ENCODE results near the gene CLN3.
"Not testable (repeated sequence)": the region's sequence is repeated elsewhere in the genome, so short reads cannot be mapped to it uniquely, and the experiment has no call there.

DNA sequence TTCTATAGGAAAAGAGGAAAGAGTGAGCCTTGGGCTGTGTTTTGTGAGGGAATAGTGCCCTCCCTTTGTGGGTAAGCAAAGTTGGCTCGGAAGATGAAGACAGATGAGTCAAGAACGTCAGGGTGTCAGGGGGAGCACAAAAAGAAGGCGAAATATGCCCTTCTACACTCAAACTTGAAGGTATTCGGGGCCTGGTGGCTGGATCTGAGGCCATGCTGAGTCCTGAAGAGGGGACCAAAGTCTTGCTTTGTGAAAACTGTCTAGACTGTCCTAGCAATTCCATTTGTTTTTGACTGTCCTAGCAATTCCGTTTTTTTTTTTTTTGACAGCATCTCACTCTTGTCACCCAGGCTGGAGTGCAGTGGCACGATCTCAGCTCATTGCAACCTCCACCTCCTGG, 53.0 kb downstream of the CLN3 start:
- TF ChIP-seq, protein P1, sequence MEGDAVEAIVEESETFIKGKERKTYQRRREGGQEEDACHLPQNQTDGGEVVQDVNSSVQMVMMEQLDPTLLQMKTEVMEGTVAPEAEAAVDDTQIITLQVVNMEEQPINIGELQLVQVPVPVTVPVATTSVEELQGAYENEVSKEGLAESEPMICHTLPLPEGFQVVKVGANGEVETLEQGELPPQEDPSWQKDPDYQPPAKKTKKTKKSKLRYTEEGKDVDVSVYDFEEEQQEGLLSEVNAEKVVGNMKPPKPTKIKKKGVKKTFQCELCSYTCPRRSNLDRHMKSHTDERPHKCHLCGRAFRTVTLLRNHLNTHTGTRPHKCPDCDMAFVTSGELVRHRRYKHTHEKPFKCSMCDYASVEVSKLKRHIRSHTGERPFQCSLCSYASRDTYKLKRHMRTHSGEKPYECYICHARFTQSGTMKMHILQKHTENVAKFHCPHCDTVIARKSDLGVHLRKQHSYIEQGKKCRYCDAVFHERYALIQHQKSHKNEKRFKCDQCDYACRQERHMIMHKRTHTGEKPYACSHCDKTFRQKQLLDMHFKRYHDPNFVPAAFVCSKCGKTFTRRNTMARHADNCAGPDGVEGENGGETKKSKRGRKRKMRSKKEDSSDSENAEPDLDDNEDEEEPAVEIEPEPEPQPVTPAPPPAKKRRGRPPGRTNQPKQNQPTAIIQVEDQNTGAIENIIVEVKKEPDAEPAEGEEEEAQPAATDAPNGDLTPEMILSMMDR (IDR thresholded peaks at IDR 0.05; ENCODE audit: insufficient read depth, low read length, poor library complexity, severe bottlenecking) = not testable (repeated sequence)
- TF ChIP-seq EZH2phosphoT487 (conservative IDR thresholded peaks at IDR 0.05; ENCODE audit: low read length) = not testable (repeated sequence)

Data from SU-DHL-6 (cell line).